ENCODE results near the gene CCK. TPM values are rescaled to one million over a fixed set of nuclear protein-coding genes. Genes with fewer than 3 reads are reported as not detected.

The CCK gene
- total RNA-seq, result not detected

DNA sequence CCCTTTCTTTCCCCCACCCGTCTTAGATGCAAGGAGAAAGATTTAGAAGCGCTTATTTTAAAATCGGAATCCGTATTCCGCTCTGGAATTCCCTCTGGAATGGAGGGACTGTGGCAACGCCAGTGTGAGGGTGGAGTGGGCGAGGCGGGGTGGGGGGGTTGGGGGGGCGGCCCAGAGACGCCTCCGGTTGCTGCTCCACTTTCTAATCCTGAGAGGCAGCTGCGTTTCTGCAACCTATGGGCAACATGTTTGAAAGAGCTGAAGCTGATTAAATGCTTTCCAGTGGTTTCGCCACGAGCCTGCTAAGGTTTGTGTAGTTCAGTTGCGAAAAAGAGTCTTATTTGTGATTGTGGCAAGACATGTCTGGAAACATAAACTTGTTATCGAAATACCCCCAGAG, at the start of gene CCK:
CCK (minus strand) TSS at position 101 of the 400 bp plus-strand sequence. CDS start 2,555 bp downstream, outside the sequence.
- no peak for DNase-seq
- no peak for TF ChIP-seq CTCF (IDR thresholded peaks at IDR 0.05)
- H3K27me3 Mint-ChIP-seq, result peaks cover 61% of the 10 kb centered on the region
- no peaks in the 10 kb centered on the region for H3K9me3 Mint-ChIP-seq
- ChIA-PET POLR2A (no interaction called here), CTCF (no interaction called here)
- no peaks in the 10 kb centered on the region for H3K36me3 Mint-ChIP-seq (ENCODE audit: low read depth)
- intact Hi-C loops (cut with micrococcal nuclease), result no loop called here
- H3K4me1 Mint-ChIP-seq (ENCODE audit: low read depth), result peaks cover 8% of the 10 kb centered on the region
- no peak within 1 kb of the TSS for H3K27ac Mint-ChIP-seq
- H3K4me3 Mint-ChIP-seq, result no peak within 1 kb of the TSS
- ATAC-seq, result no peak

GRCh38 chr3:42314411-42314810, 48.4 kb upstream of the CCK start:
- ChIA-PET CTCF (no interaction called here), POLR2A (no interaction called here)
- no peak for DNase-seq
- ATAC-seq, result no peak
- no peak overlapping the region for H3K4me3 Mint-ChIP-seq
- no peak for TF ChIP-seq CTCF (IDR thresholded peaks at IDR 0.05)
- peaks cover 28% of the 10 kb centered on the region for H3K9me3 Mint-ChIP-seq
- no peaks in the 10 kb centered on the region for H3K4me1 Mint-ChIP-seq (ENCODE audit: low read depth)
- H3K36me3 Mint-ChIP-seq (ENCODE audit: low read depth), result peaks cover 8% of the 10 kb centered on the region
- intact Hi-C loops (cut with micrococcal nuclease), result no loop called here
- no peak overlapping the region for H3K27ac Mint-ChIP-seq
- H3K27me3 Mint-ChIP-seq, result no peaks in the 10 kb centered on the region

- H3K36me3 Mint-ChIP-seq (ENCODE audit: low read depth), result no peaks in the 10 kb centered on the region
- peaks cover 5% of the 10 kb centered on the region for H3K9me3 Mint-ChIP-seq
- DNase-seq (no peak), ATAC-seq (no peak)
- H3K27me3 Mint-ChIP-seq, result peaks cover 13% of the 10 kb centered on the region
- POLR2A ChIA-PET, result no interaction called here
- intact Hi-C loops (cut with micrococcal nuclease), result no loop called here
- CTCF ChIA-PET, result interaction anchor here (1.2 kb wide), 1 partner anchor 61 kb away, joined by 4 read pairs; no protein-coding TSS in a partner anchor
- no peak overlapping the region for H3K4me3 Mint-ChIP-seq
- no peak for TF ChIP-seq CTCF (IDR thresholded peaks at IDR 0.05)
- peaks cover 5% of the 10 kb centered on the region for H3K4me1 Mint-ChIP-seq (ENCODE audit: low read depth)
- no peak overlapping the region for H3K27ac Mint-ChIP-seq
Measured at GRCh38 chr3:42308651-42309050, 42.7 kb upstream of the CCK start.

DNA sequence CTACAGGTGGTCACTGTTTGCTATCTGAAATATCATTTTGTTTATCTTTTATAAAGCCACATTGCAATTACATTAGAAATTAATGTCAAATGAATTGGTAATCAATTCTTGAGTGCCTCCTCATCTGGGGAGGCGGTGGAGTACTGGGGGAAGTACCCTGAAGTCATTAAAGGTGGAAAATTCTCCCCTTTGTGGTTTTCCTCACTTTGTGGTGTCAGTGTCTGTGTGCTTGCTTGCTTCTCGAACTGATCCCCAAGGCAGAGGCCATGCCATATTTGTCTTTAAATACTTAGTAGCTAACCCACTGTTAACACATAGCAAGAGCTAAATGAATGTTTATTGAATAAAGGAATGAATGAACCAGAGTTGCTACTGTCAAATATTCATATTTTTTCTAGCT, 40.5 kb upstream of the CCK start:
- H3K27me3 Mint-ChIP-seq, result peaks cover 13% of the 10 kb centered on the region
- intact Hi-C loops (cut with micrococcal nuclease), result no loop called here
- peak; percentile 30 for DNase-seq
- H3K36me3 Mint-ChIP-seq (ENCODE audit: low read depth), result no peaks in the 10 kb centered on the region
- no peak overlapping the region for H3K4me3 Mint-ChIP-seq
- ChIA-PET CTCF (interaction anchor here (0.8 kb wide), 1 partner anchor 137 kb away, joined by 3 read pairs; no protein-coding TSS in a partner anchor), POLR2A (no interaction called here)
- peaks cover 10% of the 10 kb centered on the region for H3K4me1 Mint-ChIP-seq (ENCODE audit: low read depth)
- H3K27ac Mint-ChIP-seq, result no peak overlapping the region
- TF ChIP-seq CTCF (IDR thresholded peaks at IDR 0.05), result no peak
- peak; percentile 89 for ATAC-seq
- H3K9me3 Mint-ChIP-seq, result no peaks in the 10 kb centered on the region

GRCh38 chr3:42302924-42303634, 37.1 kb upstream of the CCK start:
- ChIA-PET POLR2A (no interaction called here), CTCF (interaction anchor here (1.3 to 1.8 kb wide), 2 partner anchors 12 to 56 kb away, joined by 5 to 7 read pairs; no protein-coding TSS in a partner anchor)
- no peak for TF ChIP-seq CTCF (IDR thresholded peaks at IDR 0.05)
- no peaks in the 10 kb centered on the region for H3K9me3 Mint-ChIP-seq
- H3K27ac Mint-ChIP-seq, result no peak overlapping the region
- H3K4me1 Mint-ChIP-seq (ENCODE audit: low read depth), result peaks cover 14% of the 10 kb centered on the region
- H3K27me3 Mint-ChIP-seq, result peaks cover 11% of the 10 kb centered on the region
- ATAC-seq (no peak), DNase-seq (no peak)
- no peak overlapping the region for H3K4me3 Mint-ChIP-seq
- no peaks in the 10 kb centered on the region for H3K36me3 Mint-ChIP-seq (ENCODE audit: low read depth)
- intact Hi-C loops (cut with micrococcal nuclease), result no loop called here
